Measurements from ENCODE around the gene NEUROD2. TPM values are rescaled to one million over a fixed set of nuclear protein-coding genes. Genes with fewer than 3 reads are reported as not detected.
A peak's percentile ranks its signal among the peaks of the same experiment; 100 is the strongest.

The NEUROD2 gene
- total RNA-seq, 3 donors from 2014 or later = 0.05 TPM; not detected in 2

DNA sequence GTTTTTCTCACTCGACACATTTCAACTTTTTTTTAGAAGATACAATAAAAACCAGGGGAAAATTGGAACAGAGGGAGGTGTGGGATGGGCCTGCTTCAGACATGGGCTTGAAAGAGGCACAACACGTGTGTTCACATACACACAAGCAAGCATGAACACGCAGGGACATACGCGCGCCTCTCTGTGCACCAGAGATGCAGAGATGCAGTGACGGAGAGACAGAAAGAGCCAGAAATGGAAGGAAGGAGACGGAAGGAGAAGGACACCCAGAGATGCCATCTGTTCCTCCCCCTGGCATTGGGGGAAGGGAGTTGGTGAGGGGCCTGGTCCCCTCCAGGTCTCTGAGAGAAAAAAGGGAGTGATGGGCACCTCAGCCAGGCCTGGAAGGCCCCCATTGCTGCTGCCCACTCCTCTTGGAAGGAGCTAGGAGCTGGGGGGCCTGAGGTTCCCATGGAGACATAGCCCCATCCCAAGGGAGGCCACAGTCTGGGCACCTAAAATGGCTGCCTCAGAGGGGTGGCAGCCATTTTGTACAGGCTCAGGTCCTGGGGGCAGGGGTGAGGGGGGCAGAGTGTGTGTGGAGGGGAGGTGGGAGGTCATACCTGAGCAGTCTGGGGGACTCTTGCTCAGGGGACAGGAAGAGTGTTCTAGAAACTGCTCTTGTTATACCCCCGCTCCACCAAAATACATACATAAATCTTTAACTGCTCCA lies 3.8 kb upstream of the NEUROD2 start:
- Histone ChIP-seq H3K4me3 (no peak overlapping the region), H3K4me1 (ENCODE audit: low read depth) (peaks cover 9% of the 10 kb centered on the region), H3K36me3 (ENCODE audit: low read depth) (no peaks in the 10 kb centered on the region), H3K9me3 (no peaks in the 10 kb centered on the region)
- no peak for DNase-seq
- ATAC-seq = no peak
- TF ChIP-seq, protein P1, sequence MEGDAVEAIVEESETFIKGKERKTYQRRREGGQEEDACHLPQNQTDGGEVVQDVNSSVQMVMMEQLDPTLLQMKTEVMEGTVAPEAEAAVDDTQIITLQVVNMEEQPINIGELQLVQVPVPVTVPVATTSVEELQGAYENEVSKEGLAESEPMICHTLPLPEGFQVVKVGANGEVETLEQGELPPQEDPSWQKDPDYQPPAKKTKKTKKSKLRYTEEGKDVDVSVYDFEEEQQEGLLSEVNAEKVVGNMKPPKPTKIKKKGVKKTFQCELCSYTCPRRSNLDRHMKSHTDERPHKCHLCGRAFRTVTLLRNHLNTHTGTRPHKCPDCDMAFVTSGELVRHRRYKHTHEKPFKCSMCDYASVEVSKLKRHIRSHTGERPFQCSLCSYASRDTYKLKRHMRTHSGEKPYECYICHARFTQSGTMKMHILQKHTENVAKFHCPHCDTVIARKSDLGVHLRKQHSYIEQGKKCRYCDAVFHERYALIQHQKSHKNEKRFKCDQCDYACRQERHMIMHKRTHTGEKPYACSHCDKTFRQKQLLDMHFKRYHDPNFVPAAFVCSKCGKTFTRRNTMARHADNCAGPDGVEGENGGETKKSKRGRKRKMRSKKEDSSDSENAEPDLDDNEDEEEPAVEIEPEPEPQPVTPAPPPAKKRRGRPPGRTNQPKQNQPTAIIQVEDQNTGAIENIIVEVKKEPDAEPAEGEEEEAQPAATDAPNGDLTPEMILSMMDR (IDR thresholded peaks at IDR 0.05) = no peak
- intact Hi-C loops (cut with DNase I, micrococcal nuclease) = no loop called here

DNA sequence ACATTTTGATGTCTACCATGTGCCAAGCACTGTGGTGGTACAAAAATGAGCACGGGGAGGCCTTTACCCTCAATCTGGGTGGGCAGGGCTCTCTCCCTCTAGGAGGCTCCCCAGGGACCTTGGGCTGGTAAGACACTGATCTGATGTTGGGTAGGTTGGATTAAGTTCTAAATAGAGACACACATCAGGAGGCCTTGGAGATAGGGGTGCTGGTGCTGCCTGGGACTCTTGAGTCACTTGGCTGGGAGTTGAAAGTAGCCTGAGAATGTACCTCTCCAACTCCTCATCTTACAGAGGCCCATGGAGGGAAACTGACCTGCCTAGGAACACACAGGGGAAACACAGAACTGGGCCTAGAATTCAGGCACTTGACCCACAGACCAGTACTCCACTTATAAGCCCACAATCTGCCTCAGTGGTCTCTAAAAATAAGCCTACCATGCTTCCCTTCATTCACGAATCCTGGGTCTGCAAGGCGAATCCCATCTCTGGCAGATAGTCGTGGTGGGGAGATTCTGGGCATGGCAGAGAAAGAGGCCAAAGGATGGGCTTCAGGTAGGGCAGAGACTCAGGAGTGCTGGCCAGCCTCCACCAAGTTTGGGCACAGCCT lies 1.8 kb upstream of the NEUROD2 start:
- H3K4me3 ChIP-seq = no peak overlapping the region
- no peaks in the 10 kb centered on the region for H3K9me3 ChIP-seq
- ATAC-seq = no peak
- intact Hi-C loops (cut with DNase I, micrococcal nuclease) = no loop called here
- TF ChIP-seq, protein P1 (IDR thresholded peaks at IDR 0.05) = no peak
- no peaks in the 10 kb centered on the region for H3K36me3 ChIP-seq (ENCODE audit: low read depth)
- H3K4me1 ChIP-seq (ENCODE audit: low read depth) = peaks cover 22% of the 10 kb centered on the region
- no peak for DNase-seq

DNA sequence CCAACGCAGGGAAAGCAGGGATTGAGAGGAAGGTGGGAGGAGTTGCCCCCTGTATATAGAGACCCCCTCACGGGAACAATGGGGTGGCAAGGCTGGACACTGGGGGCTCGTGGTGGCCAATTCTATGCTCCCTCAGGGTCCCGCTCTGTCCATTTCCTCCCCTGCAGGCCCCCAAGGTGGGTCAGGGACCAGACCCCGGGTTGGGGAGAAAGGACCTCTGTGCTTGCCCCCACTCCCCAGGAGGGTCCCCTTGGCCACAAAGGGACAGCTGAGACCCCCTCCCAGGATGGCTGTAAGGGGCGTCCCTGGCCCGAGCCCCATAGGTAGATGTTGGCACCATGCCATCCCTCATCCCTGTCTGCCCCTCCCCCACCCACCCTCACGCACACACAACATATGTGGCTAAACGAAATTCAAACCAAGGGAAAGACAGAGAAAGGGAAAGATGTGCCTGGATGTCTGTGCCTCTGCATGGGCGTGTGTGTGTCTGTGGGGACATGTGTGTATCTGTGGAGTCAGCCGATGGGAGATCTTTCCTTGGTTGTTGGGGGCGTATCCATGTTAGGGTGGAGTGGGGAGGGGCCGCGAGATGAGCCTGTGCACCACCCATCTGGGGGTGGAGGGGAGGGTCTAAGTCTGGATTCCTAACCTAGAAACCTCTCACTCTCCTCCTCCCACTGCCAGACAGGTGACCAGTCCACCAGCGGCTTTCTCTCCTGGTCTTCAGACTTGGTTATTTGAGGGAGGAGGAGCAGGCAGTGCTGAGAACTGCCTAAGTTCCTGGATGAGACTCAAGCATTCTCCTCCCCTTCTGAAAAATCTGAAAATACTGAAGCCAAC lies 642 bp upstream of the NEUROD2 start:
- intact Hi-C loops (cut with DNase I, micrococcal nuclease) = no loop called here
- no peak for ATAC-seq

DNA sequence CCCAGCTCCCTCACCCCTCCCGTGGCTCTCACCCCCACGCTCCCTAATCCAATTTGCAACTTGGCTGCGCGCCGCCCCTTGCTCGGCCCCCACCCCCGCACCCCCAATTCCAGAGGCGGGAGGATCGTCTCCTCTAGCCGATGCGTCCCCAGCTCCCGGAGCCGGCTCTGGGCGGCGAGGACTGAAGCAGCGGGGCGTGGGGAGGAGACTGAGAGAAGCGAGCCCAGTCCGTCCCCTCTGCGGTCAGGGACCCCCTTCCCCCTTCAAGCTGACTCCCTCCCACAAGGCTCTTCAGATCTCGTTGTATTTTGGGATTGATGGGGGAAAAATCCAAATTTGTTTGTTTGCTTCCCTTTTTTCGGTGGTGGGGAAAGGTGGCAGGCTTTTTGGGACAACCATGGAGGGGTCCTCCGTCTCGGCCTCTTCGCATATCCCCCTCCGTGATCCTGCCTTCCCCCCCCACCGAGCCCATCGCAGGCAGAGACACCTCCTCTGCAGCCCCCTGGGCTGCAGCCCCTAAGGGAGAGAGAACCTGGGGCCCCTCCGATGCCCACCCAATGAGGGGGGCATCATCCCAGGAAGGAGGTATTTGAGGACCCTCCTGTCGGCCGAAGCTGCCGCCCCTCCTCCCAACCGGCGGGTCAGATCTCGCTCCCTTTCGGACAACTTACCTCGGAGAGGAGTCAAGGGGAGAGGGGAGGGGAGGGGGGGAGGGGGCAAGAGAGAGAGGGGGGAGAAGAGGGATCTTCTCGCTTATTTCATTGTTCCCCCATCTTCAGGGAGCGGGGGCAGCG lies 466 bp downstream of the NEUROD2 start:
- ATAC-seq = no peak
- H3K36me3 ChIP-seq (ENCODE audit: low read depth) = no peaks in the 10 kb centered on the region
- peaks cover 22% of the 10 kb centered on the region for H3K4me1 ChIP-seq (ENCODE audit: low read depth)
- intact Hi-C loops (cut with DNase I, micrococcal nuclease) = no loop called here
- H3K4me3 ChIP-seq = no peak overlapping the region
- DNase-seq = no peak
- H3K9me3 ChIP-seq = no peaks in the 10 kb centered on the region
- TF ChIP-seq, protein P1 (IDR thresholded peaks at IDR 0.05) = no peak

More for the DNA sequence above, 642 bp upstream of the NEUROD2 start:
- H3K36me3 ChIP-seq (ENCODE audit: low read depth) = no peaks in the 10 kb centered on the region
- DNase-seq = no peak
- TF ChIP-seq, protein P1 (IDR thresholded peaks at IDR 0.05) = no peak
- H3K9me3 ChIP-seq = no peaks in the 10 kb centered on the region
- H3K4me3 ChIP-seq = no peak overlapping the region
- peaks cover 22% of the 10 kb centered on the region for H3K4me1 ChIP-seq (ENCODE audit: low read depth)

DNA sequence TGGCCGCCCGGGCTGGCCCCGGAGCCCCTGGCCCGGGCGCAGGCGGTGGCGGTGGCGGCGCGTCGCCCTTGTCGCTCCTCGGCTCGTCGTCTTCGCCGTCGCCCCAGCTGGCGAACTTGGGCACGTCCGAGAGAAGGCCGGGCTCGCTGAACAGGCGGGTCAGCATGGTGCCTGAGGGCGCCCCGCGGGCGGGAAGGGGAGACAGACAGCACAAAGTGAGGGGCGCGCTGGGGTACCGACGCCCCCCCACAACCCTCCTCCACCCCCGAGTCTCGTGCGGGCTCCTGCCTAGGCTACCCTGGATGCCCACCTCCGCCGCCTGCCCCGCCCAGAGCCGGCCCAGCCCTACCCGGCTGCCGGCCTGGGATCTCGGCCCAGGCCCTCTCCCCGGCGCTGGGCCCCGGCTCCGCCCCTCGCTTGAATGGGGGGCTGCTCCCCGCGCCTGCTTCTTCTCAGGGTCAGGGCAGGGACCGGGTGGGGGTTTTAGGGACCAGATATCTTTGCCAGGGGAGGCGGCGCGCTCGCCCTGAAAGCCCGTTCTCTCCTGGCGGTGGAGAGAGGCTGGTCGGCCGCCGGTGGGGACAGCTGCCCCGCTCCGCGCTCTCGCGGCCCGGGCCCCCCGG lies 1.2 kb downstream of the NEUROD2 start:
- ATAC-seq = peak; percentile 32

More for the DNA sequence above, 1.2 kb downstream of the NEUROD2 start:
- Histone ChIP-seq H3K36me3 (ENCODE audit: low read depth) (no peaks in the 10 kb centered on the region), H3K4me3 (no peak overlapping the region), H3K4me1 (ENCODE audit: low read depth) (peaks cover 22% of the 10 kb centered on the region), H3K9me3 (no peaks in the 10 kb centered on the region)
- TF ChIP-seq, protein P1 (IDR thresholded peaks at IDR 0.05) = no peak
- DNase-seq = peak in 1 of 3 donors; percentile 41
- intact Hi-C loops (cut with DNase I, micrococcal nuclease) = no loop called here
